RWPE2 (cell line): ENCODE measurements around the gene ITPR1.

ENCODE experiments used
- ATAC-seq: fragments of 200-7000 bp; cut with Tn5 transposase; 3 replicates; pipeline ENCODE4 v1.9.1; 2021; ENCODE audit warnings: low read depth
- DNase-seq: peaks from one replicate; pipeline ENCODE4 v3.0.0-alpha.2; 2020; ENCODE audit warnings: low spot score
- H3K27ac ChIP-seq: fragments of 450-650 bp; 2 replicates; pipeline ENCODE4 v1.5.1; 2017; ENCODE audit warnings: mild to moderate bottlenecking; ENCODE audit not compliant: poor library complexity, severe bottlenecking
- H3K27me3 ChIP-seq: fragments of 250-450 bp; sonication (Bioruptor Pico); 2 replicates; pipeline ENCODE4 v1.5.1; 2021; ENCODE audit warnings: mild to moderate bottlenecking, moderate library complexity; ENCODE audit not compliant: insufficient read depth, poor library complexity, severe bottlenecking
- H3K36me3 ChIP-seq: fragments of 250-450 bp; sonication (Bioruptor Pico); 2 replicates; pipeline ENCODE4 v1.5.1; 2020; ENCODE audit warnings: low read depth, mild to moderate bottlenecking, moderate library complexity
- H3K4me1 ChIP-seq: fragments of 250-450 bp; sonication (Bioruptor Pico); 2 replicates; pipeline ENCODE4 v1.5.1; 2021; ENCODE audit warnings: mild to moderate bottlenecking, moderate library complexity; ENCODE audit not compliant: insufficient read depth, poor library complexity, severe bottlenecking
- H3K4me3 ChIP-seq: fragments of 250-450 bp; sonication (Bioruptor Pico); 2 replicates; pipeline ENCODE4 v1.5.1; 2021; ENCODE audit warnings: mild to moderate bottlenecking, moderate library complexity; ENCODE audit not compliant: severe bottlenecking
- H3K9me3 ChIP-seq: fragments of 250-450 bp; sonication (Bioruptor Pico); 2 replicates; pipeline ENCODE4 v1.5.1; 2021; ENCODE audit warnings: mild to moderate bottlenecking, moderate library complexity; ENCODE audit not compliant: severe bottlenecking
- CTCF ChIP-seq: fragments of 450-650 bp; IDR thresholded peaks from one replicate; pipeline ENCODE4 v1.5.1; 2017; ENCODE audit warnings: mild to moderate bottlenecking, moderate library complexity; ENCODE audit not compliant: poor library complexity, severe bottlenecking

ITPR1 gene

GRCh38 chr3:4551051-4551711 is 58.0 kb downstream of the ITPR1 start:
- no peak for TF ChIP-seq CTCF
- ATAC-seq (no peak), DNase-seq (no peak)
- H3K27ac ChIP-seq, result no peak overlapping the region
- no peaks in the 10 kb centered on the region for H3K27me3 ChIP-seq
- H3K9me3 ChIP-seq, result no peaks in the 10 kb centered on the region
- no peaks in the 10 kb centered on the region for H3K4me1 ChIP-seq
- no peaks in the 10 kb centered on the region for H3K36me3 ChIP-seq
- H3K4me3 ChIP-seq, result no peak overlapping the region

- H3K4me1 ChIP-seq, result no peaks in the 10 kb centered on the region
- no peaks in the 10 kb centered on the region for H3K36me3 ChIP-seq
- no peaks in the 10 kb centered on the region for H3K9me3 ChIP-seq
- H3K27ac ChIP-seq, result no peak overlapping the region
- H3K27me3 ChIP-seq, result no peaks in the 10 kb centered on the region
- TF ChIP-seq CTCF, result no peak
- ATAC-seq (no peak), DNase-seq (no peak)
- H3K4me3 ChIP-seq, result no peak overlapping the region
Measured at GRCh38 chr3:4551794-4552442, 58.8 kb downstream of the ITPR1 start.

- H3K27ac ChIP-seq, result no peak overlapping the region
- H3K27me3 ChIP-seq, result no peaks in the 10 kb centered on the region
- H3K36me3 ChIP-seq, result no peaks in the 10 kb centered on the region
- H3K4me1 ChIP-seq, result no peaks in the 10 kb centered on the region
- no peak for TF ChIP-seq CTCF
- no peaks in the 10 kb centered on the region for H3K9me3 ChIP-seq
- ATAC-seq, result no peak
- no peak overlapping the region for H3K4me3 ChIP-seq
- no peak for DNase-seq
Measured at GRCh38 chr3:4552811-4553210, 59.7 kb downstream of the ITPR1 start.

- Histone ChIP-seq H3K4me1 (no peaks in the 10 kb centered on the region), H3K27ac (no peak overlapping the region), H3K36me3 (no peaks in the 10 kb centered on the region), H3K4me3 (no peak overlapping the region), H3K27me3 (no peaks in the 10 kb centered on the region), H3K9me3 (no peaks in the 10 kb centered on the region)
- no peak for TF ChIP-seq CTCF
- ATAC-seq (no peak), DNase-seq (no peak)
Measured at GRCh38 chr3:4561661-4562060, 68.5 kb downstream of the ITPR1 start.

- ATAC-seq (no peak), DNase-seq (no peak)
- Histone ChIP-seq H3K4me3 (no peak overlapping the region), H3K27ac (no peak overlapping the region), H3K36me3 (no peaks in the 10 kb centered on the region), H3K9me3 (no peaks in the 10 kb centered on the region), H3K4me1 (no peaks in the 10 kb centered on the region), H3K27me3 (no peaks in the 10 kb centered on the region)
- no peak for TF ChIP-seq CTCF
Measured at GRCh38 chr3:4562595-4562994, 69.4 kb downstream of the ITPR1 start.
